Measurements from ENCODE around the gene SLC25A47. TPM values are rescaled to one million over a fixed set of nuclear protein-coding genes. Genes with fewer than 3 reads are reported as not detected.

The SLC25A47 gene
- total RNA-seq, 1 experiment from 2014 or later, result not detected

- Histone ChIP-seq H3K9me3 (ENCODE audit: control insufficient read depth, insufficient read depth, low read depth, low read length) (no peaks in the 10 kb centered on the region), H3K27ac (ENCODE audit: low read length) (0 out of 2 replicates have a peak overlapping the region, but pooled peaks have one; percentile 57), H3K4me3 (ENCODE audit: low read depth in 2 of 2, low read length in 2 of 2) (peak overlapping the region; percentile 54 to 68), H3K4me1 (ENCODE audit: control insufficient read depth, insufficient read depth, low read length) (peaks cover 8% of the 10 kb centered on the region), H3K36me3 (ENCODE audit: control insufficient read depth, insufficient read depth, low read length) (no peaks in the 10 kb centered on the region; the same call in 1 of the 2 replicates), H3K27me3 (ENCODE audit: control insufficient read depth, insufficient read depth, low read length) (no peaks in the 10 kb centered on the region)
- ChIA-PET CTCF (interaction anchor here (0.7 kb wide), 1 partner anchor 1171 kb away, joined by 3 read pairs; no protein-coding TSS in a partner anchor), POLR2A (interaction anchor here (0.6 kb wide), 2 partner anchors 33 to 64 kb away, joined by 3 to 8 read pairs; no protein-coding TSS in a partner anchor)
- no peak for TF ChIP-seq POLR2AphosphoS5 (IDR thresholded peaks at IDR 0.05; ENCODE audit: low read depth, low read length)
- no TSS peak for BruUV-seq (replicated peaks)
- intact Hi-C loops (cut with micrococcal nuclease; ENCODE audit: unreplicated experiment) (no loop called here), in situ Hi-C loops (cut with HindIII; ENCODE audit: low pct_unique_long_range_greater_than_20kb, low sequenced_read_pairs) (no loop called here)
- peak; percentile 8; the same call in 1 of the 2 replicates for ATAC-seq
- DNase-seq (ENCODE audit: low read depth, low spot score), result no peak
These were observed 17.6 kb upstream of the SLC25A47 start for GRCh38 chr14:100305324-100306100.

DNA sequence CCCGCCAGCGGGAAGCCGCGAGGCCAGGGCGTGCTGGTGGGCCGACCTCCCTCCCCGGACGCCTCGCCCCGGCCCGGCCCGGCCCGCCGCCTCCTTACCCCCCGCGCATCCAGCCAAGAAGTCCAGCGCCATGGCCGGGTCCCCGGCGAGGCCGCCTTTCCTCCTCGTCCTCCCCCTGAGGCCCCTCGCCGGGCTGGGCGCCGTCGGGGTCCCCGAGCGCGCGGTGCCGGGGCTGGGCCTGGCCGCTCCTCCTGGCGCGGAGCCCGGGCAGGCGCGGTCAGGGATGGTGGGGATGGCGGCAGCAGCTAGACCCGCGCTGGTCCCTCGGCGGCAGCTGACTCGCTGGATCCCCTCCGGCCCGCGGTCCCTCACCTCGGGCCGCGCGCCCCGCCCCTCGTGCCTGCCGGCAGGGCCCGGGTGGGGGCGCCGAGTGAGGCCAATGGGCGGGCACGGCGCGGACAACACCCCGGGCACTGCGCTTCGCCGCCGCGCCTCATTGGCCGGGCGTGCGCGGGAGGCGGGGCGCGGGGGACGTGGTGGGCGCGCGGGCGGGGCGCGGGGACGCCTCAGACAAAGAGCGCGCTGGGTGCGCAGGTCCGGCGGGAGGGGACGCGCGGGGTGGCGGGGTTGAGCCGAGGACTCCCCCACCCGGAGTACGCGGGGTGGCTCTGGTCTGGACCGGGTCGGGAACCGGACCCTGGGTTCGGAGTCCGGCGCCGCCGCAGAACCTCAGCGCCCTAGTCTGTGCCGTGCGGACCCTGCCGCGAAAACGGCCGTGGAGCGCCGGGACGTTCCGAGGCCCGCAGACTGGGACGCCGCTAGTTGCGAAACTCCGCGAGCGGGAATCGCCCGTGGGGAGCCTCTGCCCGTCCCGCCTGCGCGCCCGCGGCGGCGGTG is 16.8 kb upstream of the SLC25A47 start, which contains the start of gene SLC25A29:
Gene SLC25A29 (minus strand): TSS at position 344 of the 897 bp plus-strand sequence. CDS start 212 bp downstream, at position 132.
- no peak for DNase-seq (ENCODE audit: low read depth, low spot score)
- peak; percentile 59 for TF ChIP-seq POLR2AphosphoS5 (IDR thresholded peaks at IDR 0.05; ENCODE audit: low read depth, low read length)
- peak; percentile 63; the same call in 1 of the 2 replicates for TF ChIP-seq SIN3A (IDR thresholded peaks at IDR 0.05; ENCODE audit: borderline replicate concordance, insufficient read depth, low read depth, low read length)
- TF ChIP-seq, protein P1, sequence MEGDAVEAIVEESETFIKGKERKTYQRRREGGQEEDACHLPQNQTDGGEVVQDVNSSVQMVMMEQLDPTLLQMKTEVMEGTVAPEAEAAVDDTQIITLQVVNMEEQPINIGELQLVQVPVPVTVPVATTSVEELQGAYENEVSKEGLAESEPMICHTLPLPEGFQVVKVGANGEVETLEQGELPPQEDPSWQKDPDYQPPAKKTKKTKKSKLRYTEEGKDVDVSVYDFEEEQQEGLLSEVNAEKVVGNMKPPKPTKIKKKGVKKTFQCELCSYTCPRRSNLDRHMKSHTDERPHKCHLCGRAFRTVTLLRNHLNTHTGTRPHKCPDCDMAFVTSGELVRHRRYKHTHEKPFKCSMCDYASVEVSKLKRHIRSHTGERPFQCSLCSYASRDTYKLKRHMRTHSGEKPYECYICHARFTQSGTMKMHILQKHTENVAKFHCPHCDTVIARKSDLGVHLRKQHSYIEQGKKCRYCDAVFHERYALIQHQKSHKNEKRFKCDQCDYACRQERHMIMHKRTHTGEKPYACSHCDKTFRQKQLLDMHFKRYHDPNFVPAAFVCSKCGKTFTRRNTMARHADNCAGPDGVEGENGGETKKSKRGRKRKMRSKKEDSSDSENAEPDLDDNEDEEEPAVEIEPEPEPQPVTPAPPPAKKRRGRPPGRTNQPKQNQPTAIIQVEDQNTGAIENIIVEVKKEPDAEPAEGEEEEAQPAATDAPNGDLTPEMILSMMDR (IDR thresholded peaks at IDR 0.05), result no peak
- intact Hi-C loops (cut with micrococcal nuclease; ENCODE audit: unreplicated experiment), result no loop called here
- ChIA-PET POLR2A (no interaction called here), CTCF (interaction anchor here (0.6 kb wide), 1 partner anchor 41 kb away, joined by 5 read pairs; no protein-coding TSS in a partner anchor)
- no TSS peak for BruUV-seq (replicated peaks)
- H3K4me3 ChIP-seq (ENCODE audit: low read depth in 2 of 2, low read length in 2 of 2), result peak within 1 kb of the TSS; percentile 63 to 68
- peak within 1 kb of the TSS; percentile 61 for H3K27ac ChIP-seq (ENCODE audit: low read length)
- H3K36me3 ChIP-seq (ENCODE audit: control insufficient read depth, insufficient read depth, low read length), result no peaks in the 10 kb centered on the region; the same call in 1 of the 2 replicates
- in situ Hi-C loops (cut with HindIII; ENCODE audit: low pct_unique_long_range_greater_than_20kb, low sequenced_read_pairs), result no loop called here
- peaks cover 8% of the 10 kb centered on the region for H3K4me1 ChIP-seq (ENCODE audit: control insufficient read depth, insufficient read depth, low read length)
- ATAC-seq, result peak; percentile 89
- no peaks in the 10 kb centered on the region for H3K27me3 ChIP-seq (ENCODE audit: control insufficient read depth, insufficient read depth, low read length)
- H3K9me3 ChIP-seq (ENCODE audit: control insufficient read depth, insufficient read depth, low read depth, low read length), result no peaks in the 10 kb centered on the region

DNA sequence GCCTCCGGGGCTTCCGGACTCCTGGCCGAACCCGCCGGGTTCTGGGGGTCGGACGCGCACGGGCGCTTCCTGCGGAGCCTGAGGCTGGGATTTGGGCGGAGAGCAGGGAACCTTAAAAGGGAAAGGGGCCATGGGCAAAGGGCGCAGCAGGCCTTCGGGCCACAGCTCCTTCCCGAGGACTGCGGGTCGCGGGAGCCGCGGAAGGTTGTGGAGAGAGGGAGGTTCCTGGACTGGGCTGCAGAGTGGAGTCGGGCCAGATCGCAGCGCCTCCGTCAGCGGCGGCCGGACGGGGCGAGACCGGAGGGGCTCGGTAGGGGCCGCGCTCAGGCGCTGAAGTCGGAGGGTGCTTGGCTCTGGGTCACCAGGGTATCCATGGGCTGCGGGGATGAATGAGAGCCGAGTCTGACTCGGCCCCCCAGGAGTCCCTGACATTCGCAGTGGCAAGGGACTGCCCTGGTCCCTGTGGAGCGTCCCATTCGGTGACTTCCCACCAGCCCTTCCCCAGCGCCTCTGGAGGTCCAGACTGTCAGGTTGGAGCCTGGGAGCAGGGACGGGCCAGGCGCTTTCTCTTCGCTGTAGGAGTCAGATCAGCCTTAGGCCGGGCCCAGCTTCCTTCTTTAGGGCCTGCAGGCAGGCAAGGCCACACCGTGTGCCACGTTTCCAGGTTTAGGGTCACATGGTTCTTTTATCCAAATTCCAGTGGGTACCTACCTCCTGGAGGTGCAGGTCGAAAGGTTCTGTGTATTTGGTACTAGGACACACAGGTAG is 16.0 kb upstream of the SLC25A47 start:
- intact Hi-C loops (cut with micrococcal nuclease; ENCODE audit: unreplicated experiment), result no loop called here
- Histone ChIP-seq H3K4me1 (ENCODE audit: control insufficient read depth, insufficient read depth, low read length) (peaks cover 8% of the 10 kb centered on the region), H3K9me3 (ENCODE audit: control insufficient read depth, insufficient read depth, low read depth, low read length) (no peaks in the 10 kb centered on the region), H3K27me3 (ENCODE audit: control insufficient read depth, insufficient read depth, low read length) (no peaks in the 10 kb centered on the region), H3K4me3 (ENCODE audit: low read depth in 2 of 2, low read length in 2 of 2) (peak overlapping the region; percentile 63 to 68), H3K36me3 (ENCODE audit: control insufficient read depth, insufficient read depth, low read length) (no peaks in the 10 kb centered on the region; the same call in 1 of the 2 replicates), H3K27ac (ENCODE audit: low read length) (peak overlapping the region; percentile 61)
- POLR2A ChIA-PET, result no interaction called here
- CTCF ChIA-PET, result interaction anchor here (0.5 to 0.6 kb wide), 2 partner anchors 9 to 42 kb away, joined by 3 to 5 read pairs; no protein-coding TSS in a partner anchor
- in situ Hi-C loops (cut with HindIII; ENCODE audit: low pct_unique_long_range_greater_than_20kb, low sequenced_read_pairs), result no loop called here
- TF ChIP-seq TCF7L2 (IDR thresholded peaks at IDR 0.05; ENCODE audit: low read depth, low read length) (no peak), POLR2AphosphoS5 (IDR thresholded peaks at IDR 0.05; ENCODE audit: low read depth, low read length) (no peak), SIN3A (IDR thresholded peaks at IDR 0.05; ENCODE audit: borderline replicate concordance, insufficient read depth, low read depth, low read length) (no peak)
- TF ChIP-seq, protein P2, sequence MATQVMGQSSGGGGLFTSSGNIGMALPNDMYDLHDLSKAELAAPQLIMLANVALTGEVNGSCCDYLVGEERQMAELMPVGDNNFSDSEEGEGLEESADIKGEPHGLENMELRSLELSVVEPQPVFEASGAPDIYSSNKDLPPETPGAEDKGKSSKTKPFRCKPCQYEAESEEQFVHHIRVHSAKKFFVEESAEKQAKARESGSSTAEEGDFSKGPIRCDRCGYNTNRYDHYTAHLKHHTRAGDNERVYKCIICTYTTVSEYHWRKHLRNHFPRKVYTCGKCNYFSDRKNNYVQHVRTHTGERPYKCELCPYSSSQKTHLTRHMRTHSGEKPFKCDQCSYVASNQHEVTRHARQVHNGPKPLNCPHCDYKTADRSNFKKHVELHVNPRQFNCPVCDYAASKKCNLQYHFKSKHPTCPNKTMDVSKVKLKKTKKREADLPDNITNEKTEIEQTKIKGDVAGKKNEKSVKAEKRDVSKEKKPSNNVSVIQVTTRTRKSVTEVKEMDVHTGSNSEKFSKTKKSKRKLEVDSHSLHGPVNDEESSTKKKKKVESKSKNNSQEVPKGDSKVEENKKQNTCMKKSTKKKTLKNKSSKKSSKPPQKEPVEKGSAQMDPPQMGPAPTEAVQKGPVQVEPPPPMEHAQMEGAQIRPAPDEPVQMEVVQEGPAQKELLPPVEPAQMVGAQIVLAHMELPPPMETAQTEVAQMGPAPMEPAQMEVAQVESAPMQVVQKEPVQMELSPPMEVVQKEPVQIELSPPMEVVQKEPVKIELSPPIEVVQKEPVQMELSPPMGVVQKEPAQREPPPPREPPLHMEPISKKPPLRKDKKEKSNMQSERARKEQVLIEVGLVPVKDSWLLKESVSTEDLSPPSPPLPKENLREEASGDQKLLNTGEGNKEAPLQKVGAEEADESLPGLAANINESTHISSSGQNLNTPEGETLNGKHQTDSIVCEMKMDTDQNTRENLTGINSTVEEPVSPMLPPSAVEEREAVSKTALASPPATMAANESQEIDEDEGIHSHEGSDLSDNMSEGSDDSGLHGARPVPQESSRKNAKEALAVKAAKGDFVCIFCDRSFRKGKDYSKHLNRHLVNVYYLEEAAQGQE (IDR thresholded peaks at IDR 0.05; ENCODE audit: insufficient read depth in 1 of 2, low read depth in 2 of 2, low read length in 1 of 2), result no peak
- TF ChIP-seq, protein P1 (IDR thresholded peaks at IDR 0.05), result no peak
- BruUV-seq (replicated peaks), result no TSS peak
- ATAC-seq (no peak), DNase-seq (ENCODE audit: low read depth, low spot score) (no peak)
